ENCODE results near the gene MIOX.
"Not testable (repeated sequence)": the region's sequence is repeated elsewhere in the genome, so short reads cannot be mapped to it uniquely, and the experiment has no call there.

MIOX gene

GRCh38 chr22:50520184-50520583 lies 33.5 kb downstream of the MIOX start:
- not testable (repeated sequence) for DNase-seq

GRCh38 chr22:50520826-50521453 lies 34.3 kb downstream of the MIOX start:
- DNase-seq: no peak

- DNase-seq: no peak
Observed at GRCh38 chr22:50521710-50522109, 35.1 kb downstream of the MIOX start.

- no peak for DNase-seq
Observed at GRCh38 chr22:50522208-50522805, 35.6 kb downstream of the MIOX start.

GRCh38 chr22:50522806-50523438 lies 36.3 kb downstream of the MIOX start:
- no peak for DNase-seq

- DNase-seq: no peak
Observed at GRCh38 chr22:50523458-50523805, 36.8 kb downstream of the MIOX start.

- DNase-seq: no peak
Observed at GRCh38 chr22:50523806-50524675, 37.4 kb downstream of the MIOX start.

GRCh38 chr22:50524676-50525103 lies 38.0 kb downstream of the MIOX start:
- DNase-seq: peak; percentile 25 to 33

- DNase-seq: peak; percentile 90 to 91
Observed at GRCh38 chr22:50525104-50525857, 38.6 kb downstream of the MIOX start, which contains the start of gene SCO2. Gene SCO2, minus strand, starts transcription at chr22:50525598. Its CDS starts 1,187 bp downstream, at chr22:50524411.

GRCh38 chr22:50525858-50526107 lies 39.1 kb downstream of the MIOX start:
- DNase-seq: no peak

GRCh38 chr22:50526108-50526833 lies 39.6 kb downstream of the MIOX start:
- peak; percentile 61 to 66 for DNase-seq

- DNase-seq: peak; percentile 75 to 84
Observed at GRCh38 chr22:50526834-50527801, 40.5 kb downstream of the MIOX start.

- DNase-seq: no peak
Observed at GRCh38 chr22:50527921-50528681, 41.4 kb downstream of the MIOX start.

- DNase-seq: peak in 1 of 2 experiments; percentile 2
Observed at GRCh38 chr22:50528682-50529415, 42.2 kb downstream of the MIOX start.

- no peak for DNase-seq
Observed at GRCh38 chr22:50529416-50529896, 42.8 kb downstream of the MIOX start.

GRCh38 chr22:50529897-50530579 lies 43.4 kb downstream of the MIOX start, which contains the start of gene TYMP:
Gene TYMP, minus strand, starts transcription at chr22:50530012. Its CDS starts 303 bp downstream, at chr22:50529709.
- peak; percentile 38 to 56 for DNase-seq

- DNase-seq: no peak
Observed at GRCh38 chr22:50530580-50530876, 43.9 kb downstream of the MIOX start.

GRCh38 chr22:50530877-50531545 lies 44.4 kb downstream of the MIOX start:
- peak; percentile 73 to 75 for DNase-seq
